H9 (cell line): ENCODE data around the gene GALNT7. TPM values are rescaled to one million over a fixed set of nuclear protein-coding genes. Genes with fewer than 3 reads are reported as not detected.
A peak's percentile ranks its signal among the peaks of the same experiment; 100 is the strongest.

Source experiments
- DNase-seq: peaks from one replicate; pipeline ENCODE4 v3.0.0-alpha.2; 2017
- H2AFZ ChIP-seq: one replicate; pipeline ENCODE4 v1.6.1; 2013; ENCODE audit warnings: mild to moderate bottlenecking, low read length, control low read depth, moderate library complexity
- H2AK5ac ChIP-seq: 2 replicates; pipeline ENCODE4 v1.6.1; 2013; ENCODE audit warnings: low read length, control low read depth, mixed read lengths; ENCODE audit not compliant: insufficient read length
- H2BK120ac ChIP-seq: one replicate; pipeline ENCODE4 v1.6.1; 2013; ENCODE audit warnings: low read depth, mild to moderate bottlenecking, low read length, control low read depth, inconsistent platforms; ENCODE audit not compliant: poor library complexity, severe bottlenecking
- H2BK12ac ChIP-seq: 2 replicates; pipeline ENCODE4 v1.6.1; 2013; ENCODE audit warnings: low read length, control low read depth, mixed read lengths, low read depth; ENCODE audit not compliant: insufficient read length
- H2BK15ac ChIP-seq: 2 replicates; pipeline ENCODE4 v1.6.1; 2013; ENCODE audit warnings: low read depth, low read length, control low read depth
- H2BK20ac ChIP-seq: one replicate; pipeline ENCODE4 v1.6.1; 2013; ENCODE audit warnings: low read depth, mild to moderate bottlenecking, low read length, control low read depth, inconsistent platforms; ENCODE audit not compliant: poor library complexity, severe bottlenecking
- H2BK5ac ChIP-seq: 2 replicates; pipeline ENCODE4 v1.6.1; 2013; ENCODE audit warnings: low read length, control low read depth, mixed read lengths; ENCODE audit not compliant: insufficient read length
- H3K14ac ChIP-seq: 2 replicates; pipeline ENCODE4 v1.6.1; 2013; ENCODE audit warnings: low read length, control low read depth; ENCODE audit not compliant: insufficient read depth
- H3K18ac ChIP-seq: 2 replicates; pipeline ENCODE4 v1.6.1; 2013; ENCODE audit warnings: low read depth, mild to moderate bottlenecking, mixed read lengths, low read length, control low read depth; ENCODE audit not compliant: insufficient read length
- H3K23ac ChIP-seq: 2 replicates; pipeline ENCODE4 v1.6.1; 2013; ENCODE audit warnings: low read length, control low read depth, mixed read lengths, low read depth; ENCODE audit not compliant: insufficient read length
- H3K23me2 ChIP-seq: 2 replicates; pipeline ENCODE4 v1.6.1; 2013; ENCODE audit warnings: low read depth, mild to moderate bottlenecking, mixed read lengths, low read length, control low read depth; ENCODE audit not compliant: insufficient read length, poor library complexity, severe bottlenecking
- H3K27ac ChIP-seq: 2 replicates; pipeline ENCODE4 v1.5.1; 2013; ENCODE audit warnings: low read length, control low read depth, mixed read lengths, low read depth; ENCODE audit not compliant: insufficient read length
- H3K27me3 ChIP-seq: 2 replicates; pipeline ENCODE4 v1.6.1; 2013; ENCODE audit warnings: low read length, control low read depth, inconsistent platforms; ENCODE audit not compliant: insufficient read depth
- H3K4ac ChIP-seq: 2 replicates; pipeline ENCODE4 v1.6.1; 2013; ENCODE audit warnings: low read depth, mild to moderate bottlenecking, control low read depth, inconsistent platforms, low read length, moderate library complexity
- H3K4me1 ChIP-seq: 2 replicates; pipeline ENCODE4 v1.6.1; 2013; ENCODE audit warnings: low read length, control low read depth, inconsistent platforms; ENCODE audit not compliant: insufficient read depth
- H3K4me2 ChIP-seq: 2 replicates; pipeline ENCODE4 v1.6.1; 2013; ENCODE audit warnings: low read length, control low read depth, mixed read lengths; ENCODE audit not compliant: insufficient read length, insufficient read depth
- H3K56ac ChIP-seq: 2 replicates; pipeline ENCODE4 v1.6.1; 2013; ENCODE audit warnings: low read depth, mild to moderate bottlenecking, mixed read lengths, low read length, control low read depth; ENCODE audit not compliant: insufficient read length
- H3K79me1 ChIP-seq: 2 replicates; pipeline ENCODE4 v1.6.1; 2013; ENCODE audit warnings: low read depth, mild to moderate bottlenecking, moderate library complexity, low read length, control low read depth, inconsistent platforms; ENCODE audit not compliant: insufficient read depth, poor library complexity, severe bottlenecking
- H3K79me2 ChIP-seq: 2 replicates; pipeline ENCODE4 v1.6.1; 2013; ENCODE audit warnings: low read length, control low read depth, inconsistent platforms; ENCODE audit not compliant: insufficient read depth
- H3K9ac ChIP-seq: 2 replicates; pipeline ENCODE4 v1.6.1; 2013; ENCODE audit warnings: low read length, control low read depth, mixed read lengths; ENCODE audit not compliant: insufficient read length; ENCODE audit errors: extremely low read depth
- H3K9me3 ChIP-seq: one replicate; pipeline ENCODE4 v1.6.1; 2013; ENCODE audit warnings: low read depth, low read length, inconsistent platforms; ENCODE audit not compliant: control insufficient read depth
- H3T11ph ChIP-seq: one replicate; pipeline ENCODE4 v1.6.1; 2013; ENCODE audit warnings: mild to moderate bottlenecking, low read length, control low read depth, inconsistent platforms
- H4K20me1 ChIP-seq: one replicate; pipeline ENCODE4 v1.6.1; 2013; ENCODE audit not compliant: control insufficient read depth, insufficient read length, insufficient read depth
- H4K5ac ChIP-seq: 2 replicates; pipeline ENCODE4 v1.6.1; 2013; ENCODE audit warnings: low read depth, mild to moderate bottlenecking, mixed read lengths, low read length, control low read depth; ENCODE audit not compliant: insufficient read length
- H4K8ac ChIP-seq: replicated peaks from 2 replicates; pipeline ENCODE4 v1.6.1; 2013; ENCODE audit warnings: low read length, control low read depth, mixed read lengths, low read depth; ENCODE audit not compliant: insufficient read length
- H4K91ac ChIP-seq: 2 replicates; pipeline ENCODE4 v1.6.1; 2013; ENCODE audit warnings: low read depth, mild to moderate bottlenecking, moderate library complexity, mixed read lengths, low read length, control low read depth; ENCODE audit not compliant: insufficient read length
- H3K27ac Mint-ChIP-seq, 3 experiments: 2 replicates in 2 of 3; 3 replicates in 1 of 3; pipeline ENCODE4 v1.8.0; 2020 to 2021; ENCODE audit warnings: mixed read lengths in 3 of 3, mild to moderate bottlenecking in 1 of 3, moderate library complexity in 1 of 3
- H3K27me3 Mint-ChIP-seq: 2 replicates; pipeline ENCODE4 v1.8.0; 2021; ENCODE audit warnings: low read depth, mild to moderate bottlenecking, moderate library complexity, mixed read lengths
- H3K36me3 Mint-ChIP-seq, 3 experiments: 2 replicates in 2 of 3; 3 replicates in 1 of 3; pipeline ENCODE4 v1.8.0; 2020 to 2021; ENCODE audit warnings: low read depth in 3 of 3, mixed read lengths in 3 of 3; ENCODE audit not compliant: insufficient read depth in 1 of 3
- H3K4me1 Mint-ChIP-seq, 2 experiments: 2 replicates each; pipeline ENCODE4 v1.8.0; 2020; ENCODE audit warnings: mixed read lengths in 2 of 2
- H3K4me3 Mint-ChIP-seq, 2 experiments: 2 replicates in 1 of 2; 3 replicates in 1 of 2; pipeline ENCODE4 v1.8.0; 2020 to 2021; ENCODE audit warnings: mild to moderate bottlenecking in 2 of 2, mixed read lengths in 2 of 2, moderate library complexity in 1 of 2
- H3K9me3 Mint-ChIP-seq, 2 experiments: 2 replicates in 1 of 2; 3 replicates in 1 of 2; pipeline ENCODE4 v1.8.0; 2020; ENCODE audit warnings: mild to moderate bottlenecking in 2 of 2, mixed read lengths in 2 of 2, moderate library complexity in 1 of 2
- WGBS: extraction: QIAGEN DNeasy Blood & Tissue Kit; methylation state at CpG from one replicate; pipeline ENCODE4 v1.1.7; 2013; ENCODE audit warnings: missing lambda C conversion rate, low lambda C conversion rate, mixed read lengths; ENCODE audit not compliant: insufficient read length; ENCODE audit errors: extremely low coverage; 5-methylcytosine and 5-hydroxymethylcytosine counted together
- total RNA-seq: library from RNA; stranded (reverse); gene quantifications from 2 replicates; pipeline ENCODE4 v1.2.1, GENCODE V29; 2021
- TF ChIP-seq, protein P1 (sequence below): fragments of 200-600 bp; sonication (generic); conservative IDR thresholded peaks from 3 replicates; pipeline ENCODE4 v1.8.0; 2021; ENCODE audit warnings: antibody characterized with exemption, mild to moderate bottlenecking

GALNT7 gene
- total RNA-seq, 1 experiment from 2014 or later, result 57.3 TPM

GRCh38 chr4:173264245-173264644, 95.6 kb downstream of the GALNT7 start:
- Histone ChIP-seq H3K9me3 (no peaks in the 10 kb centered on the region), H3K4me1 (no peaks in the 10 kb centered on the region; the same call in 1 of the 2 replicates), H2AFZ (no peak overlapping the region), H2BK12ac (no peak overlapping the region), H3K4me2 (no peak overlapping the region), H3K27me3 (no peaks in the 10 kb centered on the region), H2BK120ac (no peak overlapping the region), H2AK5ac (no peak overlapping the region), H2BK5ac (no peak overlapping the region), H4K20me1 (no peaks in the 10 kb centered on the region), H3K79me2 (peaks cover 4% of the 10 kb centered on the region; the same call in 1 of the 2 replicates), H3K27ac (no peak overlapping the region), H3K56ac (no peak overlapping the region), H4K91ac (no peak overlapping the region), H2BK20ac (no peak overlapping the region), H3K18ac (no peak overlapping the region), H3K4ac (no peak overlapping the region), H4K5ac (no peak overlapping the region), H3K23me2 (no peaks in the 10 kb centered on the region), H3K14ac (no peak overlapping the region), H2BK15ac (no peak overlapping the region), H3K23ac (no peak overlapping the region), H3K9ac (no peak overlapping the region), H4K8ac (no peak overlapping the region), H3K79me1 (peaks cover 6% of the 10 kb centered on the region), H3T11ph (no peak overlapping the region)
- H3K27ac Mint-ChIP-seq, result peak overlapping the region; percentile 5 to 67 (median 7); a peak in 4 of 7 replicates
- DNase-seq, result no peak
- peaks cover 0 to 4% (median 0%) of the 10 kb centered on the region in 3 experiments; a peak in 4 of 7 replicates for H3K36me3 Mint-ChIP-seq
- WGBS, result no CpG with 5 or more reads among the region's 4 CpGs
- TF ChIP-seq, protein P1, sequence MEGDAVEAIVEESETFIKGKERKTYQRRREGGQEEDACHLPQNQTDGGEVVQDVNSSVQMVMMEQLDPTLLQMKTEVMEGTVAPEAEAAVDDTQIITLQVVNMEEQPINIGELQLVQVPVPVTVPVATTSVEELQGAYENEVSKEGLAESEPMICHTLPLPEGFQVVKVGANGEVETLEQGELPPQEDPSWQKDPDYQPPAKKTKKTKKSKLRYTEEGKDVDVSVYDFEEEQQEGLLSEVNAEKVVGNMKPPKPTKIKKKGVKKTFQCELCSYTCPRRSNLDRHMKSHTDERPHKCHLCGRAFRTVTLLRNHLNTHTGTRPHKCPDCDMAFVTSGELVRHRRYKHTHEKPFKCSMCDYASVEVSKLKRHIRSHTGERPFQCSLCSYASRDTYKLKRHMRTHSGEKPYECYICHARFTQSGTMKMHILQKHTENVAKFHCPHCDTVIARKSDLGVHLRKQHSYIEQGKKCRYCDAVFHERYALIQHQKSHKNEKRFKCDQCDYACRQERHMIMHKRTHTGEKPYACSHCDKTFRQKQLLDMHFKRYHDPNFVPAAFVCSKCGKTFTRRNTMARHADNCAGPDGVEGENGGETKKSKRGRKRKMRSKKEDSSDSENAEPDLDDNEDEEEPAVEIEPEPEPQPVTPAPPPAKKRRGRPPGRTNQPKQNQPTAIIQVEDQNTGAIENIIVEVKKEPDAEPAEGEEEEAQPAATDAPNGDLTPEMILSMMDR, result no peak
- no peaks in the 10 kb centered on the region for H3K27me3 Mint-ChIP-seq
- H3K9me3 Mint-ChIP-seq, result no peaks in the 10 kb centered on the region
- peaks cover 15 to 27% of the 10 kb centered on the region in 2 experiments for H3K4me1 Mint-ChIP-seq
- H3K4me3 Mint-ChIP-seq, result no peak overlapping the region; a peak in 1 of 5 replicates
